ENCODE data around the gene CDK2AP2.
"Not testable (repeated sequence)": the region's sequence is repeated elsewhere in the genome, so short reads cannot be mapped to it uniquely, and the experiment has no call there.

CDK2AP2 gene

DNA sequence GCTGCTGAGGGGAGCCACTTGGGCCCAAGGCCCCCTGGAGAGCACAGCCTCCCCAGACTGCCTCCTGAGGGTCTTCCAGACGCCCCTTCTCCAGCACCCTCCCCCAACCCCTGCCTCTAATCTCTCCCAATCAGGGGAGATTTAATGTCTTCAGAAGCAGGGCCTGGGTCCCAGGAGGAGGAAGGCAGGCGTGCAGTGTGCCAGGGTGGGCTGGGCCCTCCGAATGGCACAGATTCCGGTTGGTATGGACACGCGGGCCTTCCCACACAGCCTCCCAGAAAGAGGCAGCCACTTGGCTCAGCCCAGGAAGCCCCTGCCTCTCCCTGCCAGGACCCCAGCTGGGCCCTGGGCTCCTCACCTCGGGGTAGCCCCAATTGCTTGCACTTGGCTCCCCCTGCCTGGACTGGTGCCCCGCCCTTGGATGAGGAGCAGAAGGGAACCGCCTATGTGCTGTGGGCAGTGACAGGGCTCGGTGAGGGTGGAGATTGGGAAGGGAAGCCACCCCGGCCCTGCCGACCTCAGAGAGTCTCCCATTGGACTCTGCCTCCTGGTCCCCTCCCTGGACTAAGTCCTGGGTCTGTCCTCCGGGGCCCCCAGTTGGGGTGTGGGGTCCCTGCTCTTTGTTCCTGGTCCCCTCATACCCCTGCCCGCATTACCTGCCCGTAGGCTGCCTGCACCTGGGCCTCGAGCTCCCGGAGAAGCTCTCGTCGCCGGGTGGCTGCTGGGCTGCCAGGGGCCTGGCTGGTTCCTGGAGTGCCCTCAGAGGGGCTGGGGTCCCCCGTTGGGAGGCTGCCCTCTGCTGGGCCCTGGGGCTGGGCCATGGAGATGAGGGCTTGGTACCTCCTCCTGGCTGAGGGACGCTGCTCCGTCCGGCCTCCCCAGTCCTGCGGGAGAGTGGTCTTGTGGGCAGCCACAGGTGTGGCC is 15.9 kb upstream of the CDK2AP2 start:
- no peak for DNase-seq

DNA sequence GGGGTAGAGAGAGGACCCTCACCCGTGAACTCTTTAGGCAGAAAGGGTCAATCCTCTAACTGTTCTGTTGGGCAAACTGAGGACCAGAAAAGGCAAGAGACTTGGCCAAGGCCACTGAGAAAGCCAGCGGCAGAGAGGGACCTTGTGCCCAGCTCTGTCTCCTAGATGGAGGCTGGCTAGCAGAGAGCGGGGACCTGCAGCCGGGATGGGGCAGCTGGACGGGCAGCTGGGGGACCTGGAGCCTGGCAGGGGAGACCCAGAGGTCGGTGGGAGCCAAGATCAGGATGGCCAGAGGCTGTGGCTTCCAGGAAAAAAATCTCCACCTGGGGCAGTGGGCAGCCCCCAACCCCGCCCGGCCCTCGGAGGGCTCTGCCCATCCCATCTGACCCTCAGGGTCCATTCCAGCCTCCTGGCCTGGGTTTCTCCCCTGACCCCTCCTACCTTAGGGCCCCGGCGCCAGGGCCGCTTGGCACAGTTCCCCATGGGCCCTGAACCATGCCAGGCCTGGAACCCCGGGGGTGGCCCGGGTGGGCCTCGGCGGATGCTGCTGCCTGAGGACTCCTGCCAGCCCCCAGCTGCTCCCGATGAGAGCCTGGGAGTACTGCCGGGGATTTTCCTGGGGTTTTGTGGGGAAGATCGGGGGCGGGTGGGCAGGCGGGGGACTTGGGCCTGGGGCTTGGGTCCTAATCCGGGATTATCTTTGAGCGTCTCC is 15.0 kb upstream of the CDK2AP2 start, which contains the start of gene CABP2:
Gene CABP2 (minus strand): TSS at position 603 of the 712 bp plus-strand sequence. CDS start 120 bp downstream, at position 483.
- DNase-seq = no peak

DNA sequence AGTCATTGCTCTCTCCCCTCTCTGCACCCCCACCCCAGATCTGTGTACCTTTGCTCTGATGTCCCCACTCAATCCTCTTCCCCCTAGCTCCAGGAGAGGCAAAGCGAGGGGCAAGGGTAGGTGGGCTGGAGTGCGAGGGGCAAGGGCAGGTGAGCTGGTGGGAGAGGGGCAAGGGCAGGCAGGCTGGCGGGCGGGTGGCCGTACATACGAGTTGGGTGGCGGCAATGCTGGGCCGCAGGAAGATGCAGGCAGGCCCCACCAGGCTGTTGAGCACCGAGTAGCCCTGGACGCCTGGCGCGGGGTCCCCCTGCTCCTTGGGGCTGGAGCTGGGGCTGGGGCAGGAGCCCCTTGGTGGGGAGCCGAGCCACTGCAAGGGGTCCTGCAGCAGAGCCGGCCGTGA is 14.4 kb upstream of the CDK2AP2 start:
- DNase-seq = no peak

DNA sequence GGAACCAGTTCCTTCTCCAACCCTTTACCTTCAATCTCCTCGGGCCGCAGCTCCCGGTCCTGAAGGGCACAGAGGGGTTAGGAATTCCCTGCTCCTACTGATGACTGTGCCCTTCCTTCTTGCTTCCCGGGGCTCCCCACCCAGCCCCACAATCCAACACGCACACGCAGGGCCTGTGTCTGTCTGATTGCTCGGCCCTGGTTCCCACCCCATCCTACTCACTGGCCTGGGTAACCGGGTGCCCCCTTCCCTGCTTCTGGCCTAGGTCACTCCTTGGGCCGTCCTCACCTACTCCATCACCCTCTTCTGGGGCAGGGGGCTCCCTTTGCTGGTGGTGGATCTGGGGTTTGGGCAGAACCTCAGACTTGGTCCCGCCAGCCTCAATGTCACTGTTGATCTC is 14.0 kb upstream of the CDK2AP2 start:
- no peak for DNase-seq

DNA sequence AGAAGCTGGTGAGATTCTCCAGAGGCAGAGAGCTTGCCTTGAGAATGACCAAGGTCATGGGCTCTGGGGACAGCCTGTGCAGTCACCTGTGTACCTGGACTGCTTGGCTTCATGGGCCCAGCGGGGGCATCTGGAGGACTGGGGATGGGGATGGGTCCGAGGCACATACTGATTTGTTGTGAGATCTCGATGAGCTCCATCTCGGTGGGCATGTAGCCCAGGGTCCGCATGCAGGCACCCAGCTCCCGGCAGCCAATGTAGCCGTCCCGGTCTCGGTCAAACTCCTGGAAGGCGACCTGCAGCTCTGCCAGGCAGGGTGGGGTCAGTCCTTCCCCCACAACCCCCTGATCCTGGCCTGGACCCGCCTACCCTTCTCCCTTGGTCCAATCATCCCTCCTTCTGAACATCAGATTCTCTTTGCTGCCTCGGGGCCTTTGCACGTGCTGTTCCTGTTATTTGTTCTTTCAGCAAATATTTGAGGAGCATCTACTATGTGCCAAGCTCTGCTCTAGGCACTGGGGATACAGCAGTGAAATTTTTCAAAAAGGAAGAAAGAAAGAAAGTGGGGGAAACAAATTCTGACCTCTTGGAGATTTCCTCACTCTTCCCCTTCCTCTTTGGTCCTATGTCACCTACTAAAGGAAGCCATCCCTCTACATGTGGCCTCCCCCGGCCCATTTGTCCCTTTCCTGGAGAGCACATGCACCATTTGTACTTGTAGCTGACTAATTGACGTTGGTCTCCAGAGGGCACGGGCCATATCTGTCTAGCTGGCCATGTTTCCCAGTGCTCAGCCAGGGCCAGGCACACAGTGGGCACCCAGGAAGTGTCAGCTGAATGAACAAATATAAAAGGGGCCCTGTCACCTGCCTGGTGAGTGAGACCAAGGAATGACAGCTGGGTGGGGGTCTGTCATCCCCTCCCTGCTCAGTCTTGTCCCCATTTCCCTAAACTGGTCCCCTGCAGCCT is 13.2 kb upstream of the CDK2AP2 start:
- no peak for DNase-seq

DNA sequence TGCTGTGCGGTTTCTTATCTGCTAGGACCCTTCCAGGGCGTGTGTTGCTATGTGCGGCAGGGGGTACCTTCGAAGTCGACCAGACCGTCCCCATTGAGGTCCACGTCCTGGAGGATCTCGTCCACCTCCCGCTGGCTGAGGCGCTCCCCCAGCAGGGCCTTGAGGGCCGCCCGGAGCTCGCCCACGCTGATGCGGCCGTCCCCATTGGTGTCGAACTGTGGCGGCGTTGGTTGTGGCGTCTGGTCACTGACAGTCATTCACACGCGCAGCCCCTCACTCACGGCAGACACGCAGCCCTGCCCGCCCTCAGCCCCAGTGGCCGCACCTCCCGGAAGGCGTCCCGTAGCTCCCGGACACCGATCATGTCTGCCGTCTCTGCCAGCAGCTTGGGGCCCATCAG is 11.8 kb upstream of the CDK2AP2 start:
- no peak for DNase-seq

DNA sequence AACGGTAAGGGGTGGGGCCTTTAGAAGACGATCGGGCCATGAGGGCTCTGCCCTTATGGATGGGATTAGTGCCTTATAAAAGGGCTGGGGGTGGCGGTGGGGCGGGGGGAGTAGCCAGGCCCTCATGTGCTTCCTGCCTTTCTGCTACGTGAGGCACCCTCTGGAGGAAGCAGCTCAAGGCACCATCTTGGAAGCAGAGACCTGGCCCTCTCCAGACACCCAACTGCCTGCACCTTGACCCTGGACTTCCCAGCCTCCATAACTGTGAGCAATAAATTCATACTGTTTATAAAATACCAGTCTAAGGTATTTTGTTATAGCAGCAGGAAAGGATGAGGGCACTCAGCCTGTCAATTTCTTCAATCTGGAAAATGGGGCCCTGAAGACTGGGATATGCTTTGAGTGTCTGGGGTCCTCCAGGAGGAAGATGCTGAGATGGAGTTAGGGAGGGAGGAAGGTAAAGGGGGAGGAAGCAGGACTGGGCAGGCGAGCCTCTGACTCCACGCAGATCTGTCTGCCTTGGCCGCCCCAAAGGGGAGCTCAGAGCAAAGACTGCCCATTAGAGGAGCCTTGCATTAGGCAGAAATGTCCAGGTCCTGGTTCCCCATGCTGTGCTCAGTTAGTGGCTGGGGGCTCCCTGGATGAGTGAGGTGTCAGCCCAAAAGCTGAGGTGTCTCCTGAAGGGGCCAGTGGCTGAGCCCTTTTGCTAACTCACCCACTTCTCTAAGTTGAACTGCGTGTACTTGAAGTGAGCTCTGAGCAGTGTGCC is 10.0 kb upstream of the CDK2AP2 start:
- DNase-seq = no peak

DNA sequence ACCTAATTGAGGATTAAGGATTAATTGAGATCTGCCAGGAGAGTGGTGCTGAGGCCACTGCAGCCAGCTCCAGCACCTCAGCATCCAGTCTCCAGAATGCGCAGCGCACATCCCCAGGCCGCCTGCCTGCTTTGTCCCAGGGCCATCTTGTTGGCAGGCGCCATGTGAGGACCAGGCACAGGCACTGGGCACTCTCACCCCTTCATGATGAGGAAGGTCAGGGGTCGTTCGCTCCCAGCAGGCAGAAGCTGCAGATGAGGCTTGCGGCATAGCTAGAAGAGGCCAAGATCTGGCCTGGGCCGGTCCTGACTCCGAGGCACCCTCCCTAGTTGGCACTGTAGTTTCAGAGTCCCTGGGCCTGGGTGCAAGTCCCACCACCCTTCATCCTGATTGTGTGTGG is 8.8 kb upstream of the CDK2AP2 start:
- no peak for DNase-seq

DNA sequence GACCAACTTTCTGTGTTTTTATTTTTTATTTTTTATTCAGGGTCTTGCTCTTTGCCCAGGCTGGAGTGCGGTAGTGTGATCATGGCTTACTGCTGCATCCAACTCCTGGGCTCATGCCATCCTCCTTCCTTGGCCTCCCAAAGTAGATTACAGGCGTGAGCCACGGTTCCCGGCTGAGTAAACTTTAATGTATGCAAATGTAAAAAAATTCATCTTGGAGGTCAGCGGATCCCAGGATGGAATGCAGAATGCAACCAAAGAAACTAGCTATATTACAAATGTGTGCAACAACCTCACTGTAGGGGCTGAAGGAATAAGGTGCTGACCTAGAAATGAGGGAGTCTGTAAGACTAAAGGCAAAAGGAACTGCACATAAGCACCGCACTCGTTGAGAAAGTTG is 6.2 kb upstream of the CDK2AP2 start:
- DNase-seq = no peak

DNA sequence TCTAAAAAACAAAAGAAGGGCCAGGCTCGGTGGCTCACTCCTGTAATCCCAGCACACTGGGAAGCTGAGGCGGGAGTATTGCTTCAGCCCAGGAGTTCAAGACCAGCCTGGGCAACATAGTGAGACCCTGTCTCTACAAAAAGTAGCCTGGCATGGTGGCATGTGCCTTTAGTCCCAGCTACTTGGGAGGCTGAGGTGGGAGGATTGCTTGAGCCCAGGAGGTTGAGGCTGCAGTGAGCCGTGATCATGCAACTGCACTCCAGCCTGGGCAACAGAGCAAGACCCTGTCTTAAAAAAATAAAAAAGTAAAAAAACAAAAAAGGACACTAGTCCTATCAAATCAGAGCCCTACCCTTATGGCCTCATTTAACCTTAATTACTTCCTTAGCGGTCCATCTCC is 3.6 kb upstream of the CDK2AP2 start:
- not testable (repeated sequence) for DNase-seq

DNA sequence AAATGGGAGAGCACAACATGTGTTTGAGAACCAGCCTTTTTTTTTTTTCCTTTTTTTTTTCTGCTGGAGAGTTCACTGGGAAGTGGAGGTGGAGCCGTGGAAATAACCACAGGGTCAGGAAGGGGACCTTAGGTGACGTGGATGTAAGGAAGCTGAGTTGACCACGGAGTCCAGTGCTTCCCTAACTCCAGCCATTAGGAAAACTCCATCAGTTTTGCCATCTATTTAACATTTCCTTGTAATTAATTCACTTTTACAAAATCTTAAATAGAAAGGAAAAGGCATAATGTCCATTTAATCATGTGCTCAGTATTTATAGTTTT is 2.0 kb upstream of the CDK2AP2 start:
- DNase-seq = no peak

DNA sequence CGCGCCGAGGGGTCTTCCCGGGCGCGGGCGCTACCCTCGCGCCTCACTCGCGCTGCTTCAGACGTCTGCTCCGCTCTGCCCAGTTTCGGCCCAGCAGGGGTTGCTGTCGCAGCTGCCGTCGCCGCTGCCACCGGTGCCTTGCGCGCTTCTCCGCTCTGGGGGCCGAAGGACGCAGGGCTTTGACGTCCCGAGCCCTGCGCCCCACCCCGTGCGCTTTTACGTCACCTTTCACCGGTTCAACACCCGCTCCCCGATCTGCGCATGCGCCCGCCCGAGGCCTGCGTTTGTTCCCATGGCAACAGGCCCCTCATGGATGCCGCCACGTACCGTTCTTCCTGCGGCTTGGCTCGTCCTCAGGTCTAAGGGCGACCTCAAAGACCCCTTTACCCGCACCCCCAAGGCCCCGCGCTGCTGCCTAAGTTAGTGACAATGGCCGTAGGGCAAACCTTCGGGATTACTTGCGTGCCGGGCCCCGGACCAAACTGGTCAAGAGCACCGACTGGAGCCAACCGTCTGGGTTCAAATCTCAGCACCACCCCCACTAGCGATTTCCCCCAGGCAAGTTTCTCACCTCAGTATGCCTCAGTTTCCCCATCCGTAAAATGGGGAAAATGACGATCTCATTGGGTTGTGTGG is 642 bp upstream of the CDK2AP2 start:
- peak; percentile 100 for DNase-seq

DNA sequence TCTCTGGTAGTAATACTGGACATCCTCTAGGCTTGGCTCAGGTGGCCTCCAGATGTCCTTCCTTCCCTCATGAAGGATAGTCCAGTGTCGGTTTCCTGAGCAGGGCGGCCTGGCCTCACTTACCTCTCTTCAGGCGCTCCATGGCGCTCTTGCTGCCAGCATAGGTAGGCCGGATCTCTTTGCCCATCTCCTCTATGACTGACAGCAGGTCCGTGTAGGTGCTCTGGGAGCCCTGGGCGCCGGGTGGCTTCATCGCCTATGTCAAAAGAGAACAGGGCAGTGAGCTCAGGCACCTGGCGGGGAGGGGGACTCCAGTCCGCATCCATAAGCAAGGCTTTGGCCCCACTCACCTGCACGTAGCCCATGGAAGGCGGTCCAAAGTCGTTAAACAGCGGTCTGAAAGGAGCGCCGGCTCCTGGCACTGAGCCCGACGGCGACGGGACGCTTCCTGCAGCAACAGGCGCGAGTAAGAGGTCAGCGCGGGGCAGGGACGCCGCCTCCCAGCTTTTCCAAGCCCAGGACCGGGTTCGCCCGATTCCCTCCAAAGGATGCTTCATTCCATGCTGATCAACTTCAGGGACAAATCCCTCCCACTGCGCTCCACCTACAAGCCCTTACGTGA is 609 bp downstream of the CDK2AP2 start:
- DNase-seq = no peak

DNA sequence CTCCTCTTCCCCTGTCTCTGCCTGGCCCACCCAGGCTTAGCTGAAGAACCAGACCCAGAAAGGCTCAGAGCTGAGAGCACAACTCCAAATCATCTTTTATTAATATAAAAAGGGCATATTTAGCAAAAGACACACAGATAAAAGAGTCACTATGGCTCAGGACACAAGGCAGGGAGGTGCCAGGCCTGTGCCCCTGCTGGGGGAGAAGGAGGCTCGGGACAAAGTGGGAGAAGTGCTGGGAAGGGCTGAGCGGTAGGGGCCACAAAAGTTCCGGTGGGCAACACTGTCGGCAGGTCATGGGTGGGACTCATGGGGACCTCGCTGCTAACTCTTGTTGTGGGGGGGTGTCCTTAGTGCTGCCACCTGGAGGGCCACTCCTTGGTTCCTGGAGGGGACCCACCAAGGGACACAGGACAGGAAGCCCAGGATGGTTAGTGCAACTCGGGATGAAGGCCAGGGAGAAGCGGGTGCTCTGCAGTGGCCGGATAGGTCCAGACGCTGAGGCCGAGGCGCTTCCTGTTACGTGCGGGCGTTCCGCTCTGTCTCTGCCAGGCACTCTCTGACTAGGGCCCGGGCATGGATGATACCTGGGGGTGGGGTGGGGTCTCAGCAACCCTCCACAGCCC is 1.4 kb downstream of the CDK2AP2 start:
- DNase-seq = no peak

DNA sequence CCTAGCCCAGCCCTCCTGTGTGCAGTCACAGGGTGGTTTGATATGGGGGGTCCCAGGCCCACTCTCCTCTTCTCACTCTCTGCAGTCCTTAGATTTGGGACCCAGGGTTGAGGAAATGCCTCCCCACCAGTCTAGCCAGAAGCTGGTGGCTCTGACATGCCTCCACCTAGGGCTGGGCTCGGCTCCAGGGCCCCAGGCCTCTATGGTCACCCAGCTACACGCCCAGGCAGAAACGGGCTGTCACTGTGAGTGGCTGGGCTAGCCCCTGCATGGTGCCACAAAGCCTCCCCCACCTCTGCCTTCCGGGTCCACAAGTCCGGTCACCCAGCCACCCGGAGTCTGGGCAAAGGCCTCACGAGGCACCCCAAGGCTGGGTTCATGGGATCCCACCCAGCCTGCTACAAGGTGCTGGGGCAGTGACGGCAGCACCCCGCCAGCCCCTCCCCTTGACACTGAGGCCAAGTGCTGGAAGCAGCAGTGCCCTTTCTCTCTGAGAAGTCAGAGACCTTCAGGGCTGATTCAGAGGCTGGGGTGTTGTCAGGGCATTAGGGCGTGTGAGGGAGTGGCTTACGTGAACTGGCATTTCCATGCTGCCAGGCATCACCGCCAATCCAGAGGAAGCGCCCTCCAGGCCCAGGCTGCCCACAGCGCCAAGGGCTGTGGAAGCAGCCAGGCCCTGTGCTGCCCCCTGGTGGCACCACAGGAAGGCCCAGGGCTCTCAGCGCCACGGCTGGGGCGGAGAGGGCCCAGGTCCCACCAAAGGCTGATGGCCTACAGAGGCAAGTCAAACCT is 2.2 kb downstream of the CDK2AP2 start:
- DNase-seq = peak; percentile 90

DNA sequence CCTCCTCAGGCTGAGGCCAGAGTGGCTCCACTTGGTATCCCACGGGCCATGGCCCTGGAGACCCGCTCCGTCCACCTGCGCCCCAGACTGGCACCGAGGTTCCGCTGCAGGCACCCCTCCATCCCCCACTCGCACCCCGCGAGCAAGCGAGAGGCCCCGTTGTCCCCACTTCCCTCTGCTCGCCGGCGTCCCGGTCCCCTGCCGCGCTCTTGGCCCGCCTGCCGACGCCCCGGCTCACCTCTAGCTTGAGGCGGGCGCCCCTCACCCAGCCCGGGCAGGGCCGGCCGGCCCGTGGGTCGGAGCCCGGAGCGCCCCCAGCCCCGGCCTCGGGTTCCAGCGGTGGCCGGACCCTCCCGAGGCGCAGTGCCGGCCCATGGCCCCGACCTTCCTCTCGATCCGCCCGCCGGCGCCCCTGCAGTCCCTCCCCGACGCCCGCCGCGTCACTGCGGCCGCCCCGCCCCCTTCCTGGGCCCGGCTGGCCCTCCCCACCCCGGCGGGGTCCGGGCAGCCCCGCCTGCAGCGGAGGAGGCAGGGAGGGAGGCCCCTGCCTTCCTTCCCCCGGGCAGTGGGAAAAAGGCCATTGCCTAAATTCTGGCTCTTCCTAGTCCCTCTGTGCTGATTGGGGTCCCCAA is 2.9 kb downstream of the CDK2AP2 start, which contains the start of gene PITPNM1:
Gene PITPNM1 (minus strand): TSS at position 414 of the 632 bp plus-strand sequence. CDS start 1,183 bp downstream, outside the sequence.
- DNase-seq = peak; percentile 68

DNA sequence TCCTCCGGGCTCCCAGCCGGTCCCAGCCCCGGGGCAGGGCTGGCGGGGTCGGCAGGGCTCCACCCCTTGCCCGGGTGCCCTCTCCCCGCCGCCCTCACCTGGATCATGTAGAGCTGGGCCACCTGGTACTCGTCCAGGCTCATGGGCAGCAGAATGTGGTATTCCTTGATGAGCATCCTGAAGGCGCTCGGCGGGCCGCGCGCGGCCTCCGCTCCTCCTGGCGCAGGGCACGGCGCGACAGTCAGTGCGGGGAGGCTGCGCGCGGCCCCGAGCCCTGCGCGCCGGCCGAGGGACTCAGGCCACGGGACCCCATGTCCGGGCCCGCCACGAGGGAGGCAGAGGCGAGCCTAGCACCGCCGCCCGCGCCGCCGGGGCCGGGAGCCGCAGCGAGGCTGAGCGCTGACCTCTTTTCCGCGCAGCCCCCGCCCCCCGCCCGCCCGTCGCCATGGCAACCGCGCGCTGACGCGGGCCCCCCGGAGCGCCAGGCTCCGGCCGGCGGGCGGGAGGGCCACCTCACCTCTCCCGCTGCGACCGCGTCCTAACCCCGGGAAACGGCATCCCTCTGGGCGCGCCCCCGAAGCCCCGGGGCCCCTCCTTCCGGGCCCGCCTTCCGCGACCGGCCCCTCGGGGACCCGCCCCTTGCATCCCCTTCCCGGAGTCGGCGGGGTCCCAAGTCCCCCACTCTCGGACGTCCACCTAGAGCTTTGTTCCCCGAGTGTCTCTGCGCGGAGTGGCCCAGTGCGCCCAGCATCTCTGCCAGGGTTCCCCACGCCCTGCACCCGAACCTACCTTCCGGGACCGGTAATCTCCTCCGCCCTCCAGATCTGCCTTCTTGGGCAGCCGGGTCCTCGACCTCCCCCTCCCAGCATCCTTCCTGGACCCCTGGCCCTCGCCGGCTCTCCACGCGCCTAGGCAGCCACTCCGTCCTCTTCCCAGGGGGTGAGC is 3.7 kb downstream of the CDK2AP2 start:
- peak; percentile 49 for DNase-seq

All from T-helper 9 cell (primary cell).